GM19099 (cell line): Measurements from ENCODE around the gene SNRNP35.

Experiments used
- POLR2A ChIP-seq: IDR thresholded peaks from 3 replicates; pipeline ENCODE4 v1.6.1; 2011; ENCODE audit warnings: low read depth; ENCODE audit not compliant: insufficient read length; ENCODE audit errors: extremely low read depth

The SNRNP35 gene

GRCh38 chr12:123488539-123489230 lies 30.7 kb downstream of the SNRNP35 start:
- TF ChIP-seq POLR2A, result no peak

DNA sequence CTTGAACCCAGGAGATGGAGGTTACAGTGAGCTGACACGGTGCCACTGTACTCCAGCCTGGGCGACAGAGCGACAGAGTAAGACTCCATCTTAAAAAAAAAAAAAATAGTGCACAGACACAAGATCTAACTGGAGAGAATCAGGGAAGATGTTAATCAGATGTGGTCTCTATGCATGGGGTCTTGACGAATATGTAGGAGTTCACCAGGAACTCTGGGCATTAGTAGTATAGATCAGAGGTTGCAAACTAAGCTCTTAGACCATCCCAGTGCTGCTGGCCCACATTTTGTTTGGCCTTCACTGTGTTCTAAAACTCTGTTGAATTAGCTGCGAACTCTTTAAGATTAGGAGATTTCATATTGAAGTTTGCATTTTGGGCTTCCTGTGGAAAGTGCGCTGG lies 31.6 kb downstream of the SNRNP35 start:
- no peak for TF ChIP-seq POLR2A

- no peak for TF ChIP-seq POLR2A
These were observed 32.1 kb downstream of the SNRNP35 start for GRCh38 chr12:123490089-123490488.

GRCh38 chr12:123491056-123491455 lies 33.1 kb downstream of the SNRNP35 start:
- TF ChIP-seq POLR2A, result no peak

DNA sequence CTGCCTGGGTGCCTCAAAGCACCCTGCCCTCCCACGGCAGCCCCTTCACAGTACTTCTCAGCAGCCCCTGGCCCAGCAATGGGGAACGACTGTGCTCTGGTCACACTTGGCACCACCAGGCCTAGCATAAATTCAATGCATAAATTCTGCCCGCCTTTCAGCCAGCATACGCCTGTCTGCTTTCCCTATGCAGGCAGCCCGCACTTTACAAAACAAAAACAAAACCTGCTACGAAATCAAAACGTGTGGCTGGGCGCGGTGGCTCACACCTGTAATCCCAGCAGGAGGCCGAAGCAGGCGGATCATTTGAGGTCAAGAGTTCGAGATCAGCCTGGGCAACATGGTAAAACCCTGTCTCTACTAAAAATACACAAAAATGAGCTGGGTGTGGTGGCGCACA lies 33.5 kb downstream of the SNRNP35 start:
- no peak for TF ChIP-seq POLR2A

DNA sequence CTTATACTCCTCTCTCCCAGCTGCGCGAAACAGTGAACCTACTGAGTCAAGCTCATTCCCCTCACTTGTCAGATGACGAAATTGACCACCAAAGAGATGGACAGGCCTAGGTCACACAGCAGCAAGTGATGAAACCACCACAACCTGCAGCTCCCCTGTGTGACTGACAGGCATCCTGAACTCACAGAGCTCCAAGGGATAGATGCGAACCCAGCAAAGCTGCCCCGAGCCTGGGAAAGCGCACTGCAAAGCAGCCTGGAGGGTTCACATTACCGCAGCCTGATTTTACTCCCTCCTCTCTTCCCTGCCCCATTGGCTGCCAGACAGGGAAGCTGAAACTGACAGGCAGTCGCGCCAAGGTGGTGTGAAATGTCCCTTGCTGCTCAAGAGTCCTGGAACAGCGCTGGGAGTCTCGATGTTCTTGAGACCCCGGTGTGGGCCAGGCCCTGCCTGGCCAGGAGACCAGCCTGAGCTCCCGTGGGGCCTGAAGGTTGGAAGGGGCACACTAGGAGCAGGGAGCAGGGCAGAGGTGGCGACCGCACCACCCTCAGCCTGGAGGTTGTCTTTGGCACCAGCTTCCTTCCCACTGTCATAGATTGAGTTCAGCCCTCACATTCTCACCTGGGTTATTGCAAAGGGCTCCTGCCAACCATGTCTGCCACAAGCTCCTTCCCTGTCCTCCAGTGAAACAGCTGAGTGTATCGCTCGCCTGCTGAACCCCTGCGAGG lies 36.3 kb downstream of the SNRNP35 start:
- TF ChIP-seq POLR2A, result no peak

GRCh38 chr12:123497065-123497464 lies 39.1 kb downstream of the SNRNP35 start:
- no peak for TF ChIP-seq POLR2A

DNA sequence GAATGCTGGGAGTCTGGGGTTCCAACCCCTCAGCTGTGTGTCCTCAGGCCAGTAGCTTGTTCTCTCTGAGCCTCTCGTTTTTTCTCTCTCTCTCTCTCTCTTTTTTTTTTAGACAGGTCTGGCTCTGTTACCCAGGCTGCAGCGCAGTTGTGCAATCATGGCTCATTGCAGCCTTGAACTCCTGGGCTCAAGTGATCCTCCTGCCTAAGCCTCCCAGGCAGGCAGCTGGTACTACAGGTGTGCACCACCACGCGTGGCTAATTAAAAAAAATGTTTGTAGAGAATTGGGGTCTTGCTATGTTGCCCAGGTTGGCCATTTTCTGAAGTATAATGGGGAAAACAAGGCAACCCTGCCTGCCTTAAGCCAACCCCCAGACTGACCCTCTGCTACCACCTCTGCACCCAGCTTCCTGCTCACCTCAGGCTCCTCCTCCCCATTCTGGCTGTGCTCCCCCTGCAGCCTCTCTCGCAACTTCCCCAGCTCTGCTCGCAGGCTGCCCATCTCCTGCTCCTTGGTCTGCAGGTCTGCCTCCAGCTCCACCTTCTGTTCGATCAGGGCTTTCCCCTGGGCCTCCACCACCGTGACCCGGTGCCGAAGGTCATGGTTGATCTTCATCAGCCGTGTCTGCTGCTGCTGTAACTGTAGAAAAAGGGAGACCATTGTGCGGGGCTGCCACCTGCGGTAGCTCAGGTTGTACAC lies 40.3 kb downstream of the SNRNP35 start:
- TF ChIP-seq POLR2A, result no peak

- no peak for TF ChIP-seq POLR2A
These were observed 41.4 kb downstream of the SNRNP35 start for GRCh38 chr12:123499332-123499731.

- TF ChIP-seq POLR2A, result no peak
These were observed 44.3 kb downstream of the SNRNP35 start for GRCh38 chr12:123502163-123502704.

- TF ChIP-seq POLR2A, result no peak
These were observed 48.3 kb downstream of the SNRNP35 start for GRCh38 chr12:123506059-123506842.

DNA sequence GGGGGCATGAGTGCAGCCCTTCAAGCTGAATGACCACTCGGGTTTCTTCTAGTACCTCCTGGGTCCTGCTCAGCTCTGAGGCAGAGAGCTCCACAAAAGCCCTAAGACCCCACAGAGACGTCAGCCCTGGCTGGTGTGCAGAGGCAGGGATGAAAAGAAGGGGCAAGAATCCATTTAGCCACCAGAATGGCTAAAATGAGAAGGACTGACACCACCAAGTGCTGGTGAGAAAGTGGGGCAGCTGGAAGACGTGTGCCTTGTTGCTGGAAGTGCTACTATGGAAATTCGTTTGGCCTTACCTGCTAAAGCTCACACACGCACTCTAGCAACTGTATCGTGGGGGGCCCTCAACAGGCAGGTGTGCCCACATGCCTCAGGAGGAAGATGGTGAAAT lies 48.9 kb downstream of the SNRNP35 start:
- TF ChIP-seq POLR2A, result no peak

DNA sequence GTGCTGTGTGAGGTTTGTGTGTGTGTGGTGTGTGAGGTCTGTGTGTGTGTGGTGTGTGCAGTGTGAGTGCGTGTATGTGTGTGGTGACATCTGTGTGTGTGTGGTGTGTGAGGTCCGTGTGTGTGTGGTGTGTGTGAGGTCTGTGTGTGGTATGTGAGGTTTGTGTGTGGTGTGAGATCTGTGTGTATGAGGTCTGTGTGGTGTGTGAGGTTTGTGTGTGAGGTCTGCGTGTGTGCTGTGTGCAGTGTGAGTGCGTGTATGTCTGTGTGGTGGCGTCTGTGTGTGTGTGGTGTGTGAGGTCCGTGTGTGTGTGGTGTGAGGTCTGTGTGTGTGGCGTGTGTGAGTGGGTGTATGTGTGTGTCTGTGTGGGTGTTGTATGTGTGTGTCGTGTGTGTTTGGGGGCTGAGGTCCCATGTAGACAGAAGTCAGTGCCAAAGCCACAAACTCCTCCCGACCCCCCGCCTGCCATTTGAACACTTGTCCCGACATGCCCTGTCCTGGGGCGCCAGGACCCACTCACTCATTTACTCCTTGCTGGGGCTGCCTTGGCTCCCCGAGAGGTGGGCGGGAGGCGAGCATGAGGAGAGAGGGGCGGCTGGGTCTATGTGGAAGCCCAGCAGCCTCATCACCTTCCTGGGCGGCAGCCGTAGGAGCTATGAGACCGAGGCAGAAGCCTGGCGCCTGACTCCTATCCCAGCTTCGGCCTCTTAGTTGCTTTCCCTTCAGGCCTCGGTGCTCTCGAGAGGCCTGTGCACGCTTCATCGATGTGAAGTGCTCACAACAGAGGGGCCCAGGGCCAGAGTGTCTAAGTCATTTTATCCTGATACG lies 55.1 kb downstream of the SNRNP35 start:
- no peak for TF ChIP-seq POLR2A

GRCh38 chr12:123513805-123514204 lies 55.9 kb downstream of the SNRNP35 start:
- TF ChIP-seq POLR2A, result no peak
